H1 (cell line): ENCODE data around the gene C20orf173. TPM values are rescaled to one million over a fixed set of nuclear protein-coding genes. Genes with fewer than 3 reads are reported as not detected.
"Not testable (repeated sequence)": the region's sequence is repeated elsewhere in the genome, so short reads cannot be mapped to it uniquely, and the experiment has no call there.

Experiments used
- CTCF ChIA-PET: fragments of 300-600 bp; sonication (Branson Sonifier 250); formaldehyde crosslinking; loops from one replicate; lab custom pipeline; 2021; ENCODE audit not compliant: partially characterized antibody; lab: Charles Lee
- POLR2A ChIA-PET: fragments of 300-600 bp; sonication (Branson Sonifier 250); formaldehyde crosslinking; loops from one replicate; lab custom pipeline; 2021; ENCODE audit warnings: inconsistent platforms; ENCODE audit not compliant: partially characterized antibody; lab: Charles Lee
- DNase-seq, 2 experiments: peaks; one replicate each; pipeline versions ENCODE4 v3.0.0 to v3.0.0-alpha.2; 2010 to 2022; ENCODE audit warnings: low spot score in 2 of 2, low read depth in 1 of 2, mixed read lengths in 1 of 2
- FAIRE-seq: peaks from 2 replicates; lab custom pipeline; 2011; peaks lifted over from hg19 to GRCh38; lab: Jason Lieb, UNC
- H2AFZ ChIP-seq: 2 replicates; pipeline ENCODE4 v1.8.1; 2012; ENCODE audit warnings: low read length, inconsistent platforms
- H2AK5ac ChIP-seq: 2 replicates; pipeline ENCODE4 v1.6.1; 2013; ENCODE audit warnings: low read depth, low read length
- H2BK120ac ChIP-seq: replicated peaks from 2 replicates; pipeline ENCODE3; 2013; ENCODE audit warnings: low read depth, low read length, inconsistent platforms
- H2BK12ac ChIP-seq: 2 replicates; pipeline ENCODE4 v1.6.1; 2013; ENCODE audit warnings: low read depth, low read length
- H2BK15ac ChIP-seq: 2 replicates; pipeline ENCODE4 v1.6.1; 2013; ENCODE audit warnings: low read length
- H2BK20ac ChIP-seq: 2 replicates; pipeline ENCODE4 v1.6.1; 2013; ENCODE audit warnings: low read length
- H2BK5ac ChIP-seq: 2 replicates; pipeline ENCODE4 v1.6.1; 2013; ENCODE audit warnings: low read depth, low read length
- H3K14ac ChIP-seq: 2 replicates; pipeline ENCODE4 v1.6.1; 2013; ENCODE audit warnings: inconsistent platforms; ENCODE audit not compliant: insufficient read length
- H3K18ac ChIP-seq: 2 replicates; pipeline ENCODE4 v1.6.1; 2013; ENCODE audit warnings: low read length; ENCODE audit errors: extremely low read depth
- H3K23ac ChIP-seq: 2 replicates; pipeline ENCODE4 v1.6.1; 2013; ENCODE audit warnings: inconsistent platforms; ENCODE audit not compliant: insufficient read length
- H3K23me2 ChIP-seq: 2 replicates; pipeline ENCODE4 v1.6.1; 2013; ENCODE audit warnings: low read depth, low read length
- H3K27ac ChIP-seq: 2 replicates; pipeline ENCODE4 v1.6.1; 2011; ENCODE audit warnings: low read depth, low read length, inconsistent platforms
- H3K27me3 ChIP-seq, 4 experiments: replicated peaks in 1 of 4; 1 replicate in 1 of 4; 2 replicates in 3 of 4; pipeline versions ENCODE4 v1.6.1 to v1.8.1; 2011 to 2013; ENCODE audit warnings: low read length in 3 of 4, mild to moderate bottlenecking in 3 of 4, inconsistent platforms in 2 of 4, mixed read lengths in 2 of 4, moderate library complexity in 1 of 4; ENCODE audit not compliant: control insufficient read depth in 3 of 4, insufficient read depth in 3 of 4; ENCODE audit errors: extremely low read depth in 1 of 4
- H3K36me3 ChIP-seq, 4 experiments: 2 replicates each; pipeline versions ENCODE4 v1.6.1 to v1.8.1; 2011 to 2013; ENCODE audit warnings: mild to moderate bottlenecking in 4 of 4, low read length in 3 of 4, moderate library complexity in 2 of 4, control low read depth in 1 of 4, inconsistent platforms in 1 of 4; ENCODE audit not compliant: insufficient read depth in 4 of 4, control insufficient read depth in 2 of 4
- H3K4ac ChIP-seq: replicated peaks from 2 replicates; pipeline ENCODE3; 2013; ENCODE audit warnings: low read length, low read depth, mixed read lengths, inconsistent platforms; ENCODE audit not compliant: insufficient read length
- H3K4me1 ChIP-seq, 4 experiments: replicated peaks in 1 of 4; 1 replicate in 1 of 4; 2 replicates in 3 of 4; pipeline versions ENCODE4 v1.6.1 to v1.8.1; 2011 to 2013; ENCODE audit warnings: low read length in 3 of 4, inconsistent platforms in 2 of 4, mixed read lengths in 1 of 4; ENCODE audit not compliant: insufficient read depth in 4 of 4, control insufficient read depth in 3 of 4
- H3K4me2 ChIP-seq, 2 experiments: 2 replicates each; pipeline versions ENCODE4 v1.6.1 to v1.8.1; 2011 to 2013; ENCODE audit warnings: low read depth in 2 of 2, low read length in 2 of 2, control low read depth in 1 of 2, inconsistent platforms in 1 of 2, mild to moderate bottlenecking in 1 of 2; ENCODE audit not compliant: insufficient read depth in 1 of 2
- H3K4me3 ChIP-seq, 4 experiments: fragments of 200-600, 300-600 bp in 1 of 4; sonication (generic), shearing (Covaris generic), sonication (Bioruptor Twin) in 1 of 4; 2 replicates each; pipeline versions ENCODE4 v1.5.1 to v1.8.1; 2011 to 2016; ENCODE audit warnings: low read length in 4 of 4, low read depth in 3 of 4, control low read depth in 2 of 4, inconsistent platforms in 2 of 4, mild to moderate bottlenecking in 2 of 4, mixed read lengths in 1 of 4, moderate library complexity in 1 of 4; ENCODE audit not compliant: insufficient read depth in 2 of 4; ENCODE audit errors: extremely low read depth in 1 of 4
- H3K56ac ChIP-seq: replicated peaks from 2 replicates; pipeline ENCODE3; 2013; ENCODE audit warnings: low read depth, mild to moderate bottlenecking, mixed read lengths, low read length, inconsistent platforms; ENCODE audit not compliant: insufficient read length
- H3K79me1 ChIP-seq: 2 replicates; pipeline ENCODE4 v1.6.1; 2013; ENCODE audit warnings: low read depth, low read length, control low read depth
- H3K79me2 ChIP-seq, 2 experiments: 2 replicates each; pipeline versions ENCODE4 v1.6.1 to v1.8.1; 2012 to 2013; ENCODE audit warnings: low read length in 2 of 2, mild to moderate bottlenecking in 2 of 2, inconsistent platforms in 1 of 2; ENCODE audit not compliant: insufficient read depth in 2 of 2, control insufficient read depth in 1 of 2
- H3K9ac ChIP-seq, 4 experiments: replicated peaks in 1 of 4; 1 replicate in 1 of 4; 2 replicates in 3 of 4; pipeline versions ENCODE4 v1.6.1 to v1.8.1; 2011 to 2013; ENCODE audit warnings: low read depth in 3 of 4, low read length in 3 of 4, control low read depth in 2 of 4, mild to moderate bottlenecking in 2 of 4, moderate library complexity in 2 of 4, inconsistent platforms in 1 of 4; ENCODE audit errors: extremely low read depth in 1 of 4
- H3K9me3 ChIP-seq, 2 experiments: 2 replicates each; pipeline versions ENCODE4 v1.6.1 to v1.8.1; 2012 to 2013; ENCODE audit warnings: mild to moderate bottlenecking in 2 of 2, moderate library complexity in 2 of 2, control low read depth in 1 of 2, inconsistent platforms in 1 of 2, low read depth in 1 of 2, low read length in 1 of 2, mixed read lengths in 1 of 2; ENCODE audit not compliant: insufficient read depth in 2 of 2
- H4K20me1 ChIP-seq, 2 experiments: replicated peaks in 1 of 2; 2 replicates each; pipeline versions ENCODE3 to v1.8.1; 2011 to 2013; ENCODE audit warnings: inconsistent platforms in 2 of 2, low read length in 2 of 2, mild to moderate bottlenecking in 1 of 2; ENCODE audit not compliant: insufficient read depth in 2 of 2, control insufficient read depth in 1 of 2
- H4K5ac ChIP-seq: 2 replicates; pipeline ENCODE4 v1.6.1; 2013; ENCODE audit warnings: low read length, low read depth, mixed read lengths, inconsistent platforms; ENCODE audit not compliant: insufficient read length
- H4K8ac ChIP-seq: 2 replicates; pipeline ENCODE4 v1.8.0; 2013; ENCODE audit warnings: mild to moderate bottlenecking, moderate library complexity, low read length, inconsistent platforms; ENCODE audit not compliant: insufficient read depth; ENCODE audit errors: extremely low read depth
- H4K91ac ChIP-seq: replicated peaks from 2 replicates; pipeline ENCODE3; 2013; ENCODE audit warnings: low read length, mixed read lengths, inconsistent platforms; ENCODE audit not compliant: insufficient read length
- WGBS, 2 experiments: shearing (Covaris generic) in 1 of 2; methylation state at CpG; one replicate each; pipeline versions ENCODE4 v1.1.6 to v1.1.7; 2013 to 2015; ENCODE audit warnings: low lambda C conversion rate in 2 of 2, mixed read lengths in 2 of 2, inconsistent platforms in 1 of 2, low coverage in 1 of 2, missing lambda C conversion rate in 1 of 2; ENCODE audit not compliant: insufficient replicate concordance in 2 of 2, insufficient coverage in 1 of 2, insufficient read length in 1 of 2; ENCODE audit errors: extremely low coverage in 1 of 2, missing lambda C conversion rate in 1 of 2; 5-methylcytosine and 5-hydroxymethylcytosine counted together
- polyA plus RNA-seq, 7 experiments: library from polyadenylated mRNA; depleted of rRNA in 3 of 7; stranded (reverse) in 5 of 7; unstranded in 2 of 7; fragments of >200 nt in 5 of 7; fragments of 200-250 nt in 2 of 7; gene quantifications; 1 replicate in 5 of 7; 2 replicates in 1 of 7; 4 replicates in 1 of 7; pipeline versions ENCODE4 v1.2.1 to v1.2.3, GENCODE V29; 2011 to 2013; ENCODE audit warnings: missing spikeins in 2 of 7, mixed read lengths in 2 of 7
- total RNA-seq: library from RNA; stranded (reverse); fragmentation: NEBNext Ultra II Directional; extraction: Animal tissue kit (Norgen Biotek cat#: 25700); gene quantifications from 2 replicates; pipeline ENCODE4 v1.2.1, GENCODE V29; 2021

The C20orf173 gene
- total and polyA plus RNA-seq, 2 of the 8 experiments (the other 6 are each of a cell fraction or from before 2014, with no cell fraction given): not detected

DNA sequence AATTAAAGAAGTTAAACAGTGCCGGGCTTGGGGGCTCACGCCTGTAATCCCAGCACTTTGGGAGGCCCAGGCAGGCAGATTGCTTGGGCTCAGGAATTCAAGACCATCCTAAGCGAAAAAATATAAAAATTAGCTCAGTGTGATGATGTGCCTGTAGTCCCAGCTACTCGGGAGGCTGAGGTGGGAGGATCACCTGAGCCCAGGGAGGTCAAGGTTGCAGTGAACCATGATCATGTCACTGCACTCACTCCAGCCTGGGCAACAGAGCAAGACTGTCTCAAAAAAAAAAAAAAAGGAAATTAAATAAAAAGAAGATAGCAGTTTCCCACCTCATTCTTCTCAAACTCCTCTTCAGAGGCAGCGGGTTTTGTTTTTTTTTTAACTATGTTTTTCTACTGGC is 11.7 kb downstream of the C20orf173 start:
- H3K14ac ChIP-seq, FAIRE-seq, H3K9me3 ChIP-seq, H3K27ac ChIP-seq, H2AK5ac ChIP-seq, H3K4me1 ChIP-seq, H3K56ac ChIP-seq, H2BK5ac ChIP-seq, H3K79me2 ChIP-seq, H3K23ac ChIP-seq, H2BK120ac ChIP-seq, H2BK15ac ChIP-seq, H3K18ac ChIP-seq, H3K4me3 ChIP-seq, H2BK20ac ChIP-seq, H3K23me2 ChIP-seq, H3K4ac ChIP-seq, H2BK12ac ChIP-seq, H4K5ac ChIP-seq, H2AFZ ChIP-seq, H3K9ac ChIP-seq, H3K4me2 ChIP-seq, H4K20me1 ChIP-seq, H3K36me3 ChIP-seq, H3K79me1 ChIP-seq, DNase-seq, H4K91ac ChIP-seq, H3K27me3 ChIP-seq, H4K8ac ChIP-seq: not testable (repeated sequence)
- CTCF ChIA-PET: interaction anchor here (0.7 to 2.6 kb wide), 4 partner anchors 10 to 103 kb away, joined by 3 to 10 read pairs (median 4); no protein-coding TSS in a partner anchor
- POLR2A ChIA-PET: interaction anchor here (0.7 kb wide), 1 partner anchor 95 kb away, joined by 3 read pairs; no protein-coding TSS in a partner anchor
- 96% methylated on average over 5 of the region's 5 CpGs; no CpG with 5 or more reads in 1 of the 2 experiments for WGBS, 2 experiments
